HL-60 (cell line): ENCODE results near the gene C14orf132.

Source experiments
- GABPA ChIP-seq: IDR thresholded peaks from 2 replicates; pipeline ENCODE4 v1.6.1; 2012; ENCODE audit warnings: low read depth
- POLR2AphosphoS5 ChIP-seq: IDR thresholded peaks from 2 replicates; pipeline ENCODE4 v1.6.1; 2012; ENCODE audit warnings: low read depth
- TF ChIP-seq, protein P1 (sequence below): IDR thresholded peaks from one replicate; pipeline ENCODE4 v1.5.1; 2011; ENCODE audit warnings: low read length, control low read depth, inconsistent platforms; ENCODE audit not compliant: insufficient read depth

DNA sequence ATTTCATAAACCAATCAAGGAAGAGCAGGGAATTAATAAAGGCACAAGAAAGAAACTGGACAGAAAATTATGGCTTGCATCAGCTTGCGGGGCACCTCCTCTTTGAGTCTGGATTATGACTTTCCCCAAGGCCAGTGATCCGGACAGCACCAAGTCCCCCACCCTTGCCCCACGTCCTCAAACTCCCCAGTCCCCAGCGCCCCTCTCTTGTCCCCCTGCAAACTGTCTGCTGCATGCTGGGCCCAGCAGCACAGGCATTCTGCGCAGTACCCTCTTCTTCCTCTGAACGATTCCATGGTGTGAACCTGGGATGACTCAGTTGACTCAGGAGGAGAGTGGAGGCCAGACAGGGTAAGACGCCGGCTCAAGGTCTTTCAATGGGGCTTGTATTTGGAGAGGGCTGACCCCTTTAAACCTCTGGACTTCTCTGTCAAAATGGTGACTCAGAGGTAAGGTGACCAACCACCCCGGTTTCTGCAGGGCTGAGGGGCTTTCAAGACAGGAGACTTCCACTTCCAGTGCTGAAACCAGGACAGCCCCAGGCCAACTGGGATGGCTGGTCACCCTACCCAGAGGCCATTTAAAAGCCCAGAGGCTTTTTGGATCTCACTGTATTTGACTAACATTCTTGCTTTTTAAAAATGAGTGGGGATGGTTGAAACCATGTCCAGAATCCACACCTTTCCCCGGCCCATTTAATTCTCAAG, 13.5 kb downstream of the C14orf132 start:
- TF ChIP-seq POLR2AphosphoS5 (no peak), GABPA (no peak)
- TF ChIP-seq, protein P1, sequence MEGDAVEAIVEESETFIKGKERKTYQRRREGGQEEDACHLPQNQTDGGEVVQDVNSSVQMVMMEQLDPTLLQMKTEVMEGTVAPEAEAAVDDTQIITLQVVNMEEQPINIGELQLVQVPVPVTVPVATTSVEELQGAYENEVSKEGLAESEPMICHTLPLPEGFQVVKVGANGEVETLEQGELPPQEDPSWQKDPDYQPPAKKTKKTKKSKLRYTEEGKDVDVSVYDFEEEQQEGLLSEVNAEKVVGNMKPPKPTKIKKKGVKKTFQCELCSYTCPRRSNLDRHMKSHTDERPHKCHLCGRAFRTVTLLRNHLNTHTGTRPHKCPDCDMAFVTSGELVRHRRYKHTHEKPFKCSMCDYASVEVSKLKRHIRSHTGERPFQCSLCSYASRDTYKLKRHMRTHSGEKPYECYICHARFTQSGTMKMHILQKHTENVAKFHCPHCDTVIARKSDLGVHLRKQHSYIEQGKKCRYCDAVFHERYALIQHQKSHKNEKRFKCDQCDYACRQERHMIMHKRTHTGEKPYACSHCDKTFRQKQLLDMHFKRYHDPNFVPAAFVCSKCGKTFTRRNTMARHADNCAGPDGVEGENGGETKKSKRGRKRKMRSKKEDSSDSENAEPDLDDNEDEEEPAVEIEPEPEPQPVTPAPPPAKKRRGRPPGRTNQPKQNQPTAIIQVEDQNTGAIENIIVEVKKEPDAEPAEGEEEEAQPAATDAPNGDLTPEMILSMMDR: no peak
